ENCODE data around the gene RAB19.
"Not testable (repeated sequence)": the region's sequence is repeated elsewhere in the genome, so short reads cannot be mapped to it uniquely, and the experiment has no call there.

RAB19 gene

DNA sequence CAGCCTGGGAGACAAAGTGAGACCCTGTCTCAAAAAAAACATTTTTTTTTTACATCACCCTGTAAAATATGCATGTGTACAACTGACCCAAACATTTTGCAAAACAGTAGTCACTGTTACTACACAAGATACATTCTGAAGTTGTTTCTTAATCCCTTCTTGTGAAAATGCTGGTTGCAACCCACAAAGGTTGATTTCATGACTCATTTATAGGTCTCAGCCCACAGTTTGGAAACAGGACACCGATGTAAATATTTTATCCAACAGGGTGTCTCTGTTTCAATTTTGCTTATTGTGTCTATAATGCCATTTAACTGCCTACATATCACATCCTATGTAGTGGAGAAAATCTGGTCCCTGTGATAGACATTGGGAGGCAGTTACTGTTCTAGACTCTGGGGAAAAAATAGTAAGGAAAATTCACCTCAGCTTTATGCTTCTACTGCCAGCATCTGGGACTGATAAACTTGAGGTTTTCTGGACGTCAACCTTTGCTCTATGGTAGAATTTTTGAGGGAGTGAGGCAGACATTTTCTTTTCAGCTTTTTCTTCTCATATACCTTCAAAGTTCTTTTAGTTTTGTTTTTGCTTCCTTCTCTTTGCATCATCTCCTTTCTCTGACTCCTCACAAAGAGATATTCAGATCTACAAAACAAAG is 1.6 kb upstream of the RAB19 start:
- DNase-seq (ENCODE audit: low spot score), result no peak

GRCh38 chr7:140404565-140405065 is 757 bp downstream of the RAB19 start:
- DNase-seq (ENCODE audit: low spot score), result no peak

GRCh38 chr7:140415361-140415760 is 11.5 kb downstream of the RAB19 start:
- DNase-seq (ENCODE audit: low spot score), result no peak

GRCh38 chr7:140415816-140416215 is 12.0 kb downstream of the RAB19 start:
- not testable (repeated sequence) for DNase-seq (ENCODE audit: low spot score)

DNA sequence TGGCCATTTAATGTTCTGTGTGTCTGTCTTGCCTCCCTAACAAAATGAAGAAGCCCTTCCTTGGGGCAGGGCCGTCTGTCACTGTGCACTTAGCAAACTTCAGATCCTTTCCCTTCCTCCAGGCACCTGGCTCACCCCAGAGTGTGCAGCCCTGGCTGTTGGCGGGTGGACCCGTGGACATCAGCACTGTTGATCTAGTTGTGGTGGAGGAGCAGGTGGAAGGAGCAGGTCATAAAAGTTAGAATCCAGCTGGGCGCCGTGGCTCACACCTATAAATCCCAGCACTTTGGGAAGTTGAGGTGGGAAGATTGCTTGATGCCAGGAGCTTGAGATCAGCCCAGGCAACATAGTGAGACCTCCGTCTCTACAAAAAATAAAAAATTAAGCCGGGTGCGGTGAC is 12.7 kb downstream of the RAB19 start:
- DNase-seq (ENCODE audit: low spot score), result no peak

DNA sequence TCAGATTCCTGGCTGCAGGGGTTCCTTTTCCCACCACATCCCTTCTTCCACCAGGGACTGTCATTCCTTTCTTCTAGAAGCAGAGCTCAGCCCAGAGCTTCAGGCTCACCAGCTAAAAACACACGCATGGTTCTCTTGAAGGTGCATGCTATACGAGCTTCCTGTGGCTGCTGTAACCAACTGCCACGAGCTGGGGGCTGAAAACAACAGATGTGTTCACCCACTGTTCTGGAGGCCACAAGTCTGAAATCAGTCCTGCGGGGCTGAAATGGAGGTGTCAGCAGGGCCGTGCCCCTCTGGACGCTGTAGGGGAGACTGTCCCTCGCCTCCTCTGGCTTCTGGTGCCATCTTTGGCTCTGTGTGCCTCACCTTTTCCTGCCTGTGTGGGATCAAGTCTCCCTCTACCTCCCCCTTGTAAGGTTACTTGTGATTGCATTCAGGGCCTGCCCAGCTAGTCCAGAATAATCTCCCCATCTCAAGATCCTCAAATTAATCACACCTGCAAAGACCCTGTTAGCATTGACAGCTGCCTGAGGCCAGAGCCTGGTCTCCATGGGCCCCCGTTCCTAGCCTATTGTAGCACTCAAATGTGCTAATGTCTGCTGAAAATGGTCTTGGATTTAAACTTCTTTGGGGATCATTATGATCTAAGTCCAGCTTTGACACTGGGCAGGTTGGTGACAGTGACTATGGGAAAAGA is 13.7 kb downstream of the RAB19 start:
- DNase-seq (ENCODE audit: low spot score), result no peak

GRCh38 chr7:140418156-140418472 is 14.3 kb downstream of the RAB19 start:
- not testable (repeated sequence) for DNase-seq (ENCODE audit: low spot score)

DNA sequence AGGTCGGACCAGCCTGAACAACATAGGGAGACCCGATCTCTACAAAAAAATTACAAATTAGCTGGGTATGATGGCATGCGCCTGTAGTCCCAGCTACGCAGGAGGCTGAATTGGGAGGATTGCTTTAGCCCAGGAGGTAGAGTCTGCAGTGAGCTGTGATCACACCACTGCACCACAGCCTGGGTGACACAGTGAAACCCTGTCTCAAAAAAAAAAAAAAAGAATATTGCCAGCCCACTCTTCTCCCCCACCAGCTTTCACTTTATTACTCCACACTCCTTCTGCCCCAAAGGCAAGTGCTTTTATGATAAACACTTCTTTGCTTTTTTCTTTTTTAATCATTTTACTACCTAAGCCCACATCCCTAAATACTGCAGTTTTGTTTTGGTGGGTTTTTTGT is 14.8 kb downstream of the RAB19 start:
- no peak for DNase-seq (ENCODE audit: low spot score)

DNA sequence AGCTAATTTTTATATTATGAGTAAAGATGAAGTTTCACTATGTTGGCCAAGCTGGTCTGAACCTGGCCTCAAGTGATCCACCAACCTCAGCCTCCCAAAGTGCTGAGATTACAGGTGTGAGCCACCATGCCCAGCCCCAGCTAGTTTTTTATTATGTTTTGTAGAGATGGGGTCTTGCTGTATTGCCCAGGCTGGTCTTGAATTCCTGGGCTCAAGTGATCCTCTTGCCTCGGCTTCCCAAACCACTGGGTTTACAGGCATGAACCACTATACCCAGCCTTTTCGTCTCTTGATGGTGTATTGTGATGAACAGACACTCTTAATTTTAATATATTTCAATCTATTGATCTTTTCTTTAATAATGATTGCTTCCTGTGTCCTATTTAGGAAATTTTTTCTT is 17.7 kb downstream of the RAB19 start:
- DNase-seq (ENCODE audit: low spot score), result no peak

DNA sequence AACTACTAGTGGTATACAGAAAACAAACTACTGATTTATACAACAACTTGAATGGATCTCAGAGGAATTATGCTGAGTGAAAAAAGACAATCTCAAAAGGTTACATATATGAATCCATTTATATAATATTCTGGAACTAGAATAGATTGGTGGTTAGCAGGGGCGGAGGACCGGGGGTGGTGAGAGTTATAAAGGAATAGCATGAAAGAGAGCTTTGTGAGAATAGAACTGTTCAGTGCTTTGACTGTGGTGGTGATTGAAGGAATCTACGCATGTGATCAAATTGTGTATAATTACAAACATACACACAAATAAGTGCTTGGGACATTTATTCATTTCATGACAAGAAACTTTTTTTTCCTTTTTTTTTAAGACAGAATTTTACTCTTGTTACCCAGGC is 19.6 kb downstream of the RAB19 start:
- DNase-seq (ENCODE audit: low spot score), result no peak

DNA sequence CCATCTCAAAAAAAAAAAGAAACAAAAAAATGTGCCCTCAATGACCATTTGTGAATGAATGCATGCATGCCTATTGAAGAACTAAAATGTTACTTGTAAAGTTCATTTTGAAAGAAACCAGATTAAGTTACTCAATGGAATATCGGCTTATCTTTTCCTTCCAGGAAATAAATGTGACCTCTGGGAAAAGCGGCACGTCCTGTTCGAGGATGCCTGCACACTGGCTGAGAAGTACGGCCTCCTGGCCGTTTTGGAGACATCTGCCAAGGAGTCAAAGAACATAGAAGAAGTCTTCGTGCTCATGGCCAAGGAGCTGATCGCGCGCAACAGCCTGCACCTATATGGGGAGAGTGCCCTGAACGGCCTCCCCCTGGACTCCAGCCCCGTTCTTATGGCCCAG is 21.9 kb downstream of the RAB19 start:
- DNase-seq (ENCODE audit: low spot score), result no peak

DNA sequence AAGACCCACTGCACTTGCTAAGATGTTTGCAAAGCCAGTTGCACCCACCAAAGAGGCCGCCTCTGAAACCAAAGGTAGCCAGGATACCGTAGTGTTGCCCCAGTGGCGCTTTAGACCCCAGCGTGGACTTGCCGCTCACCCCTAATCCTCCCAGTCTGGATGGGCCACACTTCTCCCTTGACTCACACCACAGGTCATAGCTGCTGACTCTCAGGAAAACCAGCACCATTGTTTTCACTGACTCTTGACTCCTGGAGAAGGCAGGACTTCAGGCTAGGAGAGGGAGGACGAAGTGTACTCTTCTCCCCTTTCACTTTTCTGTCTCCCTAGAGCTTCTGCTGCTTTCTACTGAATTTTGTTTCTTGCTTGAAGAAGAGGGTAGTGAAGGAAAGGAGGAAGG is 22.3 kb downstream of the RAB19 start:
- DNase-seq (ENCODE audit: low spot score), result no peak

GRCh38 chr7:140433396-140433795 is 29.5 kb downstream of the RAB19 start:
- DNase-seq (ENCODE audit: low spot score), result no peak

GRCh38 chr7:140435252-140435895 is 31.5 kb downstream of the RAB19 start:
- DNase-seq (ENCODE audit: low spot score), result no peak

DNA sequence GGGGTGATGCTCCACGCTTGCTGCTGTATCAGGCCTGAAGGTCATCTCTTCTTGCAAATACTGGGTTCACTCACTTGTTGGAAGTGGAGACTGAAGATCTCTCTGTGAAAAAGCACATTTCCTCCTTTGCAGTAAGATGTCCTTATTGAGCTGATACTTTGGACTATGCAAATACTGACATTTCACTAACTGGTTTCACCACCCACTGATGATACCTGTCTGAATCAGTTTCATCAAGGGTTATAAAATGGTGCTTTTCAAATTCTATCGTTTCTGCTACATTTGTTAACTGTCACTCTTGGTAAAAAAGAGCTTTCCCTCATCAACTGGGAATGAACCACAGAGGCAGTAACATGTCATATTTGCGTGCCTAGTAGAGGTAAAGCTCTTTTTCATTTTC is 35.5 kb downstream of the RAB19 start:
- DNase-seq (ENCODE audit: low spot score), result no peak

DNA sequence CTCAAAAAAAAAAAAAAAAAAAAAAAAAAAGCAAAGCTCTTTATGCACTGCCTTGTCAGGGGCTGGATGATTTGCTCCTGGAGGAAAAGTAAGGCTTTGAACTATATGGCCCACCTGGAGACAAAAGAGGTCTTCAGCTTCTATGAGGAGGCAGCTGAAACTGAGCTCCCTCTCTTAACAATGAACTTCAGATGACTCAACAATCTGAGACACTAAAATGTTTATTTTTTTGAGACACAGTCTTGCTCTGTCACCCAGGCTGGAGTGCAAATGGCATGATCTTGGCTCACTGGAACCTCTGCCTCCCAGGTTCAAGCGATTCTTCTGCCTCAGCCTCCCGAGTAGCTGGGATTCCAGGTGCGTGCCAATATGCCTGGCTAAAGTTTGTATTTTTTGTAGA is 36.7 kb downstream of the RAB19 start:
- no peak for DNase-seq (ENCODE audit: low spot score)

- no peak for DNase-seq (ENCODE audit: low spot score)
Observed at GRCh38 chr7:140441519-140441918, 37.7 kb downstream of the RAB19 start.

DNA sequence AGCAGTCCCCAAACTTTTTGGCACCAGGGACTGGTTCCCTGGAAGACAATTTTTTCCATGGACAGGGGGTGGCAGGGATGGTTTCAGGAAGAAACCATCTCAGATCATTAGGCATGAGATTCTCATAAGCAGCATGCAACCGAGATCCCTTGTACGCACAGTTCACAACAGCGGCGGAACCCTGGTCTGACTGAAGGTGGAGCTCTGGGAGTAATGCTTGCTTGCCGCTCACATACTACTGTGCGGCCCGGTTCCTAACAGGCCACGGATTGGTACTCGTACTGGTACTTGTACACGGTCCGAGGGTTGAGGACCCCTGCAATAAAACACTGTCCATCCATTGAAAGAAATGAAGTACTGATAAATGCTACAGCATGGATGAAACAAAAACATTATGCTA is 42.6 kb downstream of the RAB19 start:
- DNase-seq (ENCODE audit: low spot score), result no peak

- DNase-seq (ENCODE audit: low spot score), result no peak
Observed at GRCh38 chr7:140447841-140448240, 44.0 kb downstream of the RAB19 start.

DNA sequence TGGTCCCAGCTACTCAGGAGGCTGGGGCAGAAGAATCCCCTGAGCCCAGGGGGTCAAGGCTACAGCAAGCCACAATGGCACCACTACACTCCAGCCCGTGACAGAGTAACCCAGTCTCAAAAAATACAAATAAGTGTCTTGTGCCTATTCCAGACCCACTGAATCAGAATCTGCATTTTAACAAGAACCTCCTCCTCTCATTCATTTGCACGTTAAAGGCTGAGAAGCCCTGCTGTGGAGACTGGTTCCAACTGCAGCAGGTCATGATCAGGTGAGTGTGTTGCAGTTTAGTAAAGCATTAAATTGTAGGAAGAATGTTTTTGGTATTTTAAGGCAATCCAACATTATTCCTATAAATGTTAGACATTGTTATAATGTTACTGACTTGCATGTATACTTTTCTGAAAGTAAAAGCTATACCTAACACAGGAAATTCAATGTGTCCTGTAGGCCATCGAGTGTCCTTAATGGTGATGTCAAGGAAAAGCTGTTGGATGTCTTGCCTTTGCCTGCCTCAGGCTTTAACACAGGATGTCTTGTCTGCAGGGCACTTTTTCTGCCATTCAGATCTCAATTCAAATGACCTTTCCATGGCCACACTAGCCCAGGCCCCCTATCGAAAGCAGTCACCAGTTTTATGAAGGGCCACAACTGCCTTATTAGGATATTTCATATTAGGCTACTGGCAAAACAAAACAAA is 45.1 kb downstream of the RAB19 start:
- DNase-seq (ENCODE audit: low spot score), result no peak

- no peak for DNase-seq (ENCODE audit: low spot score)
Observed at GRCh38 chr7:140451716-140452115, 47.9 kb downstream of the RAB19 start.

- DNase-seq (ENCODE audit: low spot score), result no peak
Observed at GRCh38 chr7:140453273-140453672, 49.4 kb downstream of the RAB19 start.
